Stimulated activated CD8-positive, alpha-beta memory T cell treated with anti-CD3 and anti-CD28 coated beads, Interleukin-4, amount 100 ng/mL, for 24 hours (primary cell): ENCODE results near the gene PCED1B.

ENCODE experiments used
- DNase-seq: peaks from one replicate; pipeline ENCODE4 v3.0.0-alpha.2; 2020; ENCODE audit warnings: low read depth

PCED1B gene

DNA sequence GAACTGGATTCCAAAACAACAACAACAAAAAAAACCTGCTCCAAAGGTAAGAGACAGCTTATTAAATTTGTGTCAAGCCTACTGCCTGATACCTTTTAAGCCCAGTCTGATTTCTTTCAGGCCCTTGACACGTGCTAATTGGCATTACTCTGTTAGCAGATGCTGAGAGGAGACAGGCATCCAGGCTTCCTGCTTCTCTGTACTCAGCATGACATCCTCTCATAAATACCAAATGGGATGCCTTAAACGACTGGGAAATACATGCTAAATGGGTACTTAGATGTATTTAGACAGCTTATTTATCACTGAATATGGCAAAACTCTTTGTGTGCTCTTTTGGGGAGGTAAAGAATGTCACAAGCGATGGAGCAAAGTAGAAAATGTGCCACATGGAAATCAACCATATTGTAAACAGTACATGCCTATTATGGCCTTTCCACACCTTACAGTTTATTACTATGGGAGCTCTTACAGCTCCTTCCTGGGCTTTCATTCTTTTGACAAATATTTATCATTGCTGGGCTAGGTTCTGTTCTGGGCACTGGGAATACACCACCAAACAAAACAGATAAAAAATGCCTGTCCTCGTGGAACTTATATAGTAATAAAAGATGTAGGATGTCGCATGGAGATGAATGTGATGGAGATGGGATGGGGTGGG lies 11.5 kb upstream of the PCED1B start:
- no peak for DNase-seq

- no peak for DNase-seq
These were observed 10.9 kb upstream of the PCED1B start for GRCh38 chr12:47068539-47068938.

DNA sequence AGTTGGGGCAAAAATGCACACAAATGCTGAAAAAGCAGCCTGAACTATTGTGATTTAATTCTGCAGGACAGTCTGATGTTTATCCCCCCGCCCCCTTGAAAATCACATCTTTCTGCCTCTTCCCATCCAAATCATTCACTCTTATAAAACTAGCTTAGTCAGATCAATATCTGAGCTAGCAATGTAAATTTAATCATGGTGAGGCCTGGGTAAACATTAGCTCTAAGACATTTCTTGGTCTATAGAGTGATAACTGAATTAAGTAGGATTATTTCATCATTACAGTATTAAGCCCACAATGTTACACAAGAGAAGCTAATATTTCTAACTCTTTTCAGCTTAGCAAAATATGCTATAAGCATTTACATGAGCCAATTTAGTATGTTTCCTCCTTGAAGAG lies 9.1 kb upstream of the PCED1B start:
- no peak for DNase-seq

DNA sequence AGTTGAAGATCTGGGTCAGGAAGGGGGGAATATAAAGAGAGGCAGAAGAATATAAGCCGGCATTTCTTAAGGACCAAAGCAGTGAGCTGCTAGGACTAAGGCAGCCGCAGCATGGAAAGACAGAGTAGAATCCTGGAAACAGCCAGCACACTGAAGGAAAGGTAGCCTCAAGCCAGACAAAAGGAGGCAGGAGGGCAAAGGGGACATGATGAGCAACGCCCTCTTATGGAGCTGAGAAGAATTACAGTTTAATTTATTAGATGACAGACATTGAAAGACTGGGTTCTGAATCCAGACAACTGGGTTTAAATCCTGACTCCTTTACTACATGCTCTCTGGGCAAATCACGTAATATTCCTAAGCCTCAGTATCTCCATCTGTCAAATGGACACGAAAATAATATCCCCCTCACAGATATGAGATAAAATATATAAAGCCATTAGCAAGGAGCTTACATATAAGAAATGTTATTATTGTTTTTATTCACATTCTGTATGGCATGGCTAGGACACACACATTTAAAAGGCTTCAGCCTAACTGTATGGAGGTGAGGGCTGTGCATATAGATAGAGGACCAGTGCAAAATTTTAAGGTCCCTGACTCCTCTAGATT lies 8.1 kb upstream of the PCED1B start:
- DNase-seq = no peak

DNA sequence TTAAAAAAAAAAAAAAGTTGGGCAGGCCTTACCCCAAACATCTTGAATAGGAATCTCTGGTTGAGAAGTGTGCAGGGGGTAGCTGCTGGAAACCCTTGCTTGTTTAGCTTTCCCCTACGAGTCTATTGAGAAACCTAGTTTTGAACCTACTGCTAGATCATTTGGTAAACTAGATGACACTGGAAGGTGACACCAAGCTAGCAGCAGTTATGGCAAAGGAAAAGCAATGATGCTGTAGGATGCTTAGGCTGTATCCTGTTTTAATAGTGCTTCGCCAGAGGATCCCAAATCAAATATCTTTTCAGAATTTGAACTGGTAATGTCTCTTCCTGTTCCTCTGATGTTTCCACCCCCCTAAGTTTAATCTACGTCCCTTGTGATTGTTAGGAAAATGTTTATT lies 5.5 kb upstream of the PCED1B start:
- DNase-seq = no peak

- no peak for DNase-seq
These were observed 4.7 kb upstream of the PCED1B start for GRCh38 chr12:47074757-47075156.

DNA sequence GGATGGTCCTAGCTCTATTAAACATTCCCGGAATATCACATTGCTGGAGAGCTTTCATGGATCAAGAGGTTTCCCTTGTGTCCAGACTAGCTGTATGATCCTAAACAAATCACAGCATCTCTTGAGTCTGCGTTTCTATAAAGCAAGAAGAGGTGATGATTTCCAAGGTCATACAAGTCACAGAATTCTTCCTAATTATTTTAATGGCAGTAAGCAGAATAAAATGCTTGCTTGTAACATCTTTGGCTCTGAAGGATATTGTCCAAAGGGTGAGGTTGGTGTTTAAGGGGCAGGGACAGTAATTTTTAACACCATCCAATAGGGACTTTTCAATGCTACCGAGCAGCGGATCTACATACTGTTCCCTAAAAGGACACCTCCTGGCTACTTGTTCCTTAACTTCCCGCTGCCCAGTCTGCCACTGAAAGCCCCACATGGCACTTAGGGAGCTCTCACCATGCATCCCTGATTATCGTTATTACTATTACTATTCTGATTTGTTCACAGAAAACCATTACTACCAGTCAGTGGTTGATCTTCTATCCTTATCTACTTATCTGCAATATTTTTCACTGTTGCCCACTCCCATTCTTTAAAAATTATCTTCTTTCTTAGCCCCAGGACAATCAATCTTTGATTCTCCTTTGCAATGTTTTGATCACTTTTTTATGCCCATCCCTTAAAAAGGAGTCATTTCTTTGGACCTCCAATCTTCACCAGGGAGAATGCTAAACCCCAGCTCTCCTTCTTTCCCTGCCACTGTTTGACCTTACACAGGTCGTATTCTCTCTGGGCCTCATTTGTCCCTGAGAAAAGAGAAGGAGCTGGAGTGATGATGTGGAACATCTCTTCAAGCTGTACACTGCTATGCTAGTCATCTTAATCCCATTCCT lies 4.0 kb upstream of the PCED1B start:
- DNase-seq = no peak

- no peak for DNase-seq
These were observed 2.0 kb upstream of the PCED1B start for GRCh38 chr12:47077206-47078085.

DNA sequence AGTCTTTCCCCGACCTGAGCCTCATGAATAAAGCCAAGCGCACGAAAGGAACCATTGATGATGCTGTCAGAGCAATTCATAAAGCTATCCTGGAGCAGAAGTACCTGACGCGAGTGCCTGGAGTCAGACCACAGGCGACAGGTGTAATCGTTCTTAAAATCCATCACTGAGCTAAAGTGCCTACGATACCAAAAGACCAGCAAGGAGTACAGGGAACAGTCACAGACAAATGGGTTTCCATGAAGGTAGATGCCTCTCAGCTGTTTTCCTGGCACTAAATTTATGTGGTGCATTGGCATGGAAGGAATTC lies 1.4 kb upstream of the PCED1B start:
- no peak for DNase-seq

- no peak for DNase-seq
These were observed 521 bp upstream of the PCED1B start for GRCh38 chr12:47078733-47079467.

- peak; percentile 19 for DNase-seq
These were observed 732 bp downstream of the PCED1B start for GRCh38 chr12:47079981-47080724.

DNA sequence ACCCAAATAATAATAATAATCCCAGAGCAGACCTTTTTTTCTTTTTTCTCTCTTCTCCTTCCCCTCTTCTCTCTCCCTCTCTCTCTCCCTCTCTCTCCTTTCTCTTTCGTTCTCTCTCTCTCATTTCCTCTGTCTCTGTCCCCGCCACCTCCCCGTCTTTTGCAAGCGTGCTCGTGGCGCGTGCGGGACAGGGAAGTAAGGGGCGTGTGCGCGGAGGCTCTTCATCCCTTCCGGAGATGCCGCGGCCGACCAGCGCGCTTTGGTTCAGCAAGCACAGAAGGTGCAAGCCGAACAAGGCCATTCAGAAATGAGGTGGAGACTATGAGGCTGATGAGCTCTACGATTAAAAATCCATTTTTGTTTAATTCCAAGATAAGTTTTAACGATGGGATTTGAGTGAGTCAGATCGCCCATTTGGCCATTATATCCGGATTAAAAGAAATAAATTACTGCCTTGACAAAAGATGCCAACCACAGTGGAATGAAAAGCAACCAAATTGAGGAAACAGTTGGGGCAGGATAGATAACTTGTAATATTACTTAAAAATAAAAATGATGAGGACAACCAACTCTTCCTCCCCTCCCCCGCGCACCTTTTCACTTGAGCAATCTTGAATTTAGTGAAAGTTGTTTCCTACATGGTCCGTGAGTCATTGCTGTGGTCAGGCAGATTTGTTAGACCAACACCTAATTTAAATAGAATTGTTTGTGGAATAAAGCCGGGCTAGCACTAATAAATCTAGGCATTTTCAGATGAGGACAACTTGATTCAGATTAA lies 1.5 kb downstream of the PCED1B start:
- DNase-seq = peak; percentile 42

GRCh38 chr12:47082283-47082682 lies 2.9 kb downstream of the PCED1B start:
- DNase-seq = no peak

GRCh38 chr12:47082796-47083621 lies 3.6 kb downstream of the PCED1B start:
- no peak for DNase-seq

DNA sequence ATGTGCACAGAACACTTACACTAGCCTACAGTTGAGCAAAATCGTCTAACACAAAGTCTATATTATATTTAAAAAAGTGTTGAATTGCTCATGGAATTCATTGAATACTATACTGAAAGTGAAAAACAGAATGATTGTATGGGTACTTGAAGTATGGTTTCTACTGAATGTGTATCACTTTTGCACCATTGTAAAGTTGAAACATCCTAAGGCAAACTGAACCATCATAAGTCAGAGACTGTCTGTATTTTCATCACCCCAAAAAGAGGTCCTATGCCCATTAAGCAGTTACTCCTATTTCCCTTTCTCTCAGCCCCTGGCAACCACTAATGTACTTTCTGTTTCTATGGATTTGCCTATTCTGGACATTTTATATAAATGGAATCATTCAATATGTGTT lies 4.8 kb downstream of the PCED1B start:
- no peak for DNase-seq

GRCh38 chr12:47085815-47086252 lies 6.4 kb downstream of the PCED1B start:
- peak; percentile 19 for DNase-seq

GRCh38 chr12:47087088-47087688 lies 7.8 kb downstream of the PCED1B start:
- DNase-seq = no peak
